Liver (tissue), 9 donors: ENCODE measurements around the gene LMCD1. TPM values are rescaled to one million over a fixed set of nuclear protein-coding genes. Genes with fewer than 3 reads are reported as not detected.

ENCODE experiments used
- DNase-seq: peaks from one replicate; pipeline ENCODE4 v3.0.0-alpha.2; 2017; ENCODE audit warnings: low spot score
- H3K27ac ChIP-seq, 2 donors: one replicate each; pipeline ENCODE4 v1.7.0; 2013; ENCODE audit warnings: inconsistent platforms in 2 of 2, low read length in 2 of 2, control low read depth in 1 of 2, low read depth in 1 of 2, mild to moderate bottlenecking in 1 of 2
- H3K27me3 ChIP-seq, 4 donors: one replicate each; pipeline versions ENCODE4 v1.6.1 to v1.7.0; 2013; ENCODE audit warnings: low read length in 3 of 4, inconsistent platforms in 1 of 4, mild to moderate bottlenecking in 1 of 4, moderate library complexity in 1 of 4; ENCODE audit not compliant: control insufficient read depth in 4 of 4, insufficient read depth in 4 of 4
- H3K36me3 ChIP-seq, 4 donors: one replicate each; pipeline versions ENCODE4 v1.6.1 to v1.7.0; 2013; ENCODE audit warnings: low read length in 3 of 4, mild to moderate bottlenecking in 3 of 4, low read depth in 1 of 4, moderate library complexity in 1 of 4; ENCODE audit not compliant: control insufficient read depth in 4 of 4, insufficient read depth in 3 of 4
- H3K4me1 ChIP-seq, 4 donors: one replicate each; pipeline versions ENCODE4 v1.6.1 to v1.7.0; 2013; ENCODE audit warnings: low read length in 3 of 4, mild to moderate bottlenecking in 3 of 4, moderate library complexity in 1 of 4; ENCODE audit not compliant: control insufficient read depth in 4 of 4, insufficient read depth in 4 of 4
- H3K4me3 ChIP-seq, 3 donors: one replicate each; pipeline versions ENCODE4 v1.6.1 to v1.7.0; 2013; ENCODE audit warnings: low read length in 3 of 3, control low read depth in 1 of 3, low read depth in 1 of 3, mild to moderate bottlenecking in 1 of 3
- H3K9ac ChIP-seq, 2 donors: one replicate each; pipeline ENCODE4 v1.7.0; 2013; ENCODE audit warnings: low read length in 2 of 2, mild to moderate bottlenecking in 2 of 2, moderate library complexity in 2 of 2, control low read depth in 1 of 2, low read depth in 1 of 2
- H3K9me3 ChIP-seq, 4 donors: one replicate each; pipeline versions ENCODE4 v1.6.1 to v1.7.0; 2013; ENCODE audit warnings: low read length in 3 of 4; ENCODE audit not compliant: control insufficient read depth in 4 of 4
- CTCF ChIP-seq: fragments of 150-350 bp; IDR thresholded peaks from 2 replicates; pipeline ENCODE4 v1.5.1; 2017; ENCODE audit warnings: improper control_type of control experiment, low read depth, low read length; ENCODE audit not compliant: missing input control
- EGR1 ChIP-seq, 2 donors: IDR thresholded peaks; 2 replicates each; pipeline ENCODE4 v1.6.1; 2016 to 2018; ENCODE audit warnings: antibody characterized with exemption in 2 of 2, low read depth in 2 of 2
- FOXA1 ChIP-seq: IDR thresholded peaks from 2 replicates; pipeline ENCODE4 v1.6.1; 2016; ENCODE audit warnings: antibody characterized with exemption
- GABPA ChIP-seq, 2 donors: IDR thresholded peaks in 1 of 2; conservative IDR thresholded peaks in 1 of 2; 2 replicates each; pipeline ENCODE4 v1.6.1; 2016; ENCODE audit warnings: antibody characterized with exemption in 2 of 2, mild to moderate bottlenecking in 1 of 2, moderate library complexity in 1 of 2
- HNF4A ChIP-seq, 2 donors: conservative IDR thresholded peaks; 2 replicates each; pipeline ENCODE4 v1.6.1; 2016; ENCODE audit warnings: antibody characterized with exemption in 2 of 2, mild to moderate bottlenecking in 2 of 2
- JUND ChIP-seq, 2 donors: IDR thresholded peaks; 2 replicates each; pipeline ENCODE4 v1.6.1; 2016; ENCODE audit warnings: antibody characterized with exemption in 2 of 2
- NR2F2 ChIP-seq: IDR thresholded peaks from 2 replicates; pipeline ENCODE4 v1.6.1; 2016; ENCODE audit warnings: antibody characterized with exemption
- RAD21 ChIP-seq, 2 donors: IDR thresholded peaks; 2 replicates each; pipeline ENCODE4 v1.6.1; 2016; ENCODE audit warnings: antibody characterized with exemption in 2 of 2, mild to moderate bottlenecking in 2 of 2
- RXRA ChIP-seq, 2 donors: IDR thresholded peaks; 2 replicates each; pipeline ENCODE4 v1.6.1; 2017 to 2018; ENCODE audit warnings: antibody characterized with exemption in 2 of 2, mild to moderate bottlenecking in 1 of 2
- SP1 ChIP-seq: IDR thresholded peaks from 2 replicates; pipeline ENCODE4 v1.6.1; 2018; ENCODE audit warnings: antibody characterized with exemption, mild to moderate bottlenecking
- TAF1 ChIP-seq: conservative IDR thresholded peaks from 2 replicates; pipeline ENCODE4 v1.6.1; 2016; ENCODE audit warnings: antibody characterized with exemption, mild to moderate bottlenecking
- YY1 ChIP-seq: IDR thresholded peaks from 2 replicates; pipeline ENCODE4 v1.6.1; 2016; ENCODE audit warnings: antibody characterized with exemption, mild to moderate bottlenecking
- ZBTB33 ChIP-seq: IDR thresholded peaks from 2 replicates; pipeline ENCODE4 v1.6.1; 2016; ENCODE audit warnings: antibody characterized with exemption
- WGBS: extraction: QIAGEN DNeasy Blood & Tissue Kit; methylation state at CpG from one replicate; pipeline ENCODE4 v1.1.7; 2013; 5-methylcytosine and 5-hydroxymethylcytosine counted together
- polyA plus RNA-seq, 2 donors: library from polyadenylated mRNA; stranded (reverse) in 1 of 2; unstranded in 1 of 2; fragments of 200-250 nt in 1 of 2; fragments of >200 nt in 1 of 2; fragmentation: Nextera tagmentation in 1 of 2; extraction: Ambion mirVana in 1 of 2; gene quantifications; one replicate each; pipeline versions ENCODE4 v1.2.1 to v1.2.3, GENCODE V29; 2013 to 2015
- total RNA-seq, 2 donors: library from RNA; depleted of rRNA; stranded (reverse); fragments of >200 nt; gene quantifications; one replicate each; pipeline ENCODE4 v1.2.3, GENCODE V29; 2014
- TF ChIP-seq, protein P1 (sequence below): IDR thresholded peaks from 2 replicates; pipeline ENCODE4 v1.6.1; 2016; ENCODE audit warnings: antibody characterized with exemption, mild to moderate bottlenecking
- TF ChIP-seq, protein P2 (sequence below): IDR thresholded peaks from 2 replicates; pipeline ENCODE4 v1.6.1; 2016; ENCODE audit warnings: antibody characterized with exemption
- TF ChIP-seq, protein P3 (sequence below): IDR thresholded peaks from 2 replicates; pipeline ENCODE4 v1.6.1; 2016; ENCODE audit warnings: antibody characterized with exemption
- donor health status: healthy.
- donor health status: healthy.
- donor health status: healthy.
- donor health status: healthy.
- donor health status: healthy.

Gene LMCD1
- total and polyA plus RNA-seq, 4 donors, result 3.1 to 8.3 (median 6.0) TPM

DNA sequence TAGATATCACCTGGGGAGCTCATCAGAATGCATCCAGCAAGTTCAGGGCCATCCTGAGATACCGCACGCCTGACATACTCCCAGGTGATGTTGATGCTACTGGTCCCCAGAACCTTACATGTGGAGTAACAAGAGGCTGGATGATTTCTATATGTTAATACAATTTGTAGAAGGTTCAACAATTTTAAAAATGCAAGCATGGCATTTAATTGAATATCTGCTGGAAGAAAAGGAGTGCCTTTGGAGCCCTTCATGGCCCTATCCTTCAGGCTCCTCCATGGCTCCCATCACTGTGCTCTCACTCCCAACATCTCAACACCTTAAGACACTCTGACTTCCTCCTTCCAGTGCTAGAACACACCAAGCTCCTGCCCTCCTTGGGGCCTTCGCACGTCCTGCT lies 36.6 kb downstream of the LMCD1 start:
- no peaks in the 10 kb centered on the region for H3K27me3 ChIP-seq
- no peak for DNase-seq
- no peak overlapping the region for H3K27ac ChIP-seq
- no peaks in the 10 kb centered on the region for H3K9me3 ChIP-seq
- WGBS, result 96% methylated on average over 4 of the region's 4 CpGs
- H3K9ac ChIP-seq, result no peak overlapping the region
- H3K4me3 ChIP-seq, result no peak overlapping the region
- H3K4me1 ChIP-seq, result peaks cover 0 to 1% (median 0%) of the 10 kb centered on the region in 4 donors
- TF ChIP-seq TAF1, result no peak
- TF ChIP-seq NR2F2, result no peak
- TF ChIP-seq, protein P1, sequence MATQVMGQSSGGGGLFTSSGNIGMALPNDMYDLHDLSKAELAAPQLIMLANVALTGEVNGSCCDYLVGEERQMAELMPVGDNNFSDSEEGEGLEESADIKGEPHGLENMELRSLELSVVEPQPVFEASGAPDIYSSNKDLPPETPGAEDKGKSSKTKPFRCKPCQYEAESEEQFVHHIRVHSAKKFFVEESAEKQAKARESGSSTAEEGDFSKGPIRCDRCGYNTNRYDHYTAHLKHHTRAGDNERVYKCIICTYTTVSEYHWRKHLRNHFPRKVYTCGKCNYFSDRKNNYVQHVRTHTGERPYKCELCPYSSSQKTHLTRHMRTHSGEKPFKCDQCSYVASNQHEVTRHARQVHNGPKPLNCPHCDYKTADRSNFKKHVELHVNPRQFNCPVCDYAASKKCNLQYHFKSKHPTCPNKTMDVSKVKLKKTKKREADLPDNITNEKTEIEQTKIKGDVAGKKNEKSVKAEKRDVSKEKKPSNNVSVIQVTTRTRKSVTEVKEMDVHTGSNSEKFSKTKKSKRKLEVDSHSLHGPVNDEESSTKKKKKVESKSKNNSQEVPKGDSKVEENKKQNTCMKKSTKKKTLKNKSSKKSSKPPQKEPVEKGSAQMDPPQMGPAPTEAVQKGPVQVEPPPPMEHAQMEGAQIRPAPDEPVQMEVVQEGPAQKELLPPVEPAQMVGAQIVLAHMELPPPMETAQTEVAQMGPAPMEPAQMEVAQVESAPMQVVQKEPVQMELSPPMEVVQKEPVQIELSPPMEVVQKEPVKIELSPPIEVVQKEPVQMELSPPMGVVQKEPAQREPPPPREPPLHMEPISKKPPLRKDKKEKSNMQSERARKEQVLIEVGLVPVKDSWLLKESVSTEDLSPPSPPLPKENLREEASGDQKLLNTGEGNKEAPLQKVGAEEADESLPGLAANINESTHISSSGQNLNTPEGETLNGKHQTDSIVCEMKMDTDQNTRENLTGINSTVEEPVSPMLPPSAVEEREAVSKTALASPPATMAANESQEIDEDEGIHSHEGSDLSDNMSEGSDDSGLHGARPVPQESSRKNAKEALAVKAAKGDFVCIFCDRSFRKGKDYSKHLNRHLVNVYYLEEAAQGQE, result no peak
- H3K36me3 ChIP-seq, result no peaks in the 10 kb centered on the region

DNA sequence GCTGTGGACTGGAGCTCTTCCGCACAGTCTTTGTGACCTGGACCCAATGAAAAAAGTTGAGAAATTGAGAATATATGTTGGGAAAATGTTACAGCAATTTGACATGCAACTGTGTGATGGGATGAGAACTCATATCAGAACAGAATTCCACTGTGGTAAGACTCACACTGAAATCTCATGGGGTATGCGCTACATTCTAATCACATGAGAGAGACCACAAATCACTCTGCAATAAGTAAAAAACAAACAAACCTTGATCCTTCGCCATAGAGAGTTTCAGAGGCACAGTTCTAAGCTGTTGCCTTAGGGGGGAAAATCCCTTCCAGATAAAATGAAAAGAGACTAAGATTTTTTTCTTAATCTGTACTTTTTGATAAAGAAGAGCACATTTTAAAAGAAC lies 37.3 kb downstream of the LMCD1 start:
- Histone ChIP-seq H3K27me3 (no peaks in the 10 kb centered on the region), H3K9ac (no peak overlapping the region), H3K27ac (no peak overlapping the region), H3K4me1 (no peaks in the 10 kb centered on the region), H3K36me3 (no peaks in the 10 kb centered on the region), H3K9me3 (no peaks in the 10 kb centered on the region), H3K4me3 (no peak overlapping the region)
- 95% methylated on average over 3 of the region's 3 CpGs for WGBS
- DNase-seq, result no peak
- TF ChIP-seq RAD21 (IDR thresholded peaks at IDR 0.05) (no peak), YY1 (no peak), SP1 (no peak), ZBTB33 (no peak), TAF1 (no peak), GABPA (IDR thresholded peaks at IDR 0.05 in 1 of 2, conservative IDR thresholded peaks at IDR 0.05 in 1 of 2) (no peak), FOXA1 (no peak), JUND (IDR thresholded peaks at IDR 0.05) (no peak), HNF4A (conservative IDR thresholded peaks at IDR 0.05) (no peak), RXRA (IDR thresholded peaks at IDR 0.05) (no peak), CTCF (no peak), EGR1 (IDR thresholded peaks at IDR 0.05; ENCODE audit: low read depth in 2 of 2) (no peak)
- TF ChIP-seq, protein P2, sequence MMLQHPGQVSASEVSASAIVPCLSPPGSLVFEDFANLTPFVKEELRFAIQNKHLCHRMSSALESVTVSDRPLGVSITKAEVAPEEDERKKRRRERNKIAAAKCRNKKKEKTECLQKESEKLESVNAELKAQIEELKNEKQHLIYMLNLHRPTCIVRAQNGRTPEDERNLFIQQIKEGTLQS, result no peak
- TF ChIP-seq, protein P1, result no peak
- TF ChIP-seq, protein P3, sequence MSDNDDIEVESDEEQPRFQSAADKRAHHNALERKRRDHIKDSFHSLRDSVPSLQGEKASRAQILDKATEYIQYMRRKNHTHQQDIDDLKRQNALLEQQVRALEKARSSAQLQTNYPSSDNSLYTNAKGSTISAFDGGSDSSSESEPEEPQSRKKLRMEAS, result no peak
